ENCODE measurements around the gene TLR5.

TLR5 gene

DNA sequence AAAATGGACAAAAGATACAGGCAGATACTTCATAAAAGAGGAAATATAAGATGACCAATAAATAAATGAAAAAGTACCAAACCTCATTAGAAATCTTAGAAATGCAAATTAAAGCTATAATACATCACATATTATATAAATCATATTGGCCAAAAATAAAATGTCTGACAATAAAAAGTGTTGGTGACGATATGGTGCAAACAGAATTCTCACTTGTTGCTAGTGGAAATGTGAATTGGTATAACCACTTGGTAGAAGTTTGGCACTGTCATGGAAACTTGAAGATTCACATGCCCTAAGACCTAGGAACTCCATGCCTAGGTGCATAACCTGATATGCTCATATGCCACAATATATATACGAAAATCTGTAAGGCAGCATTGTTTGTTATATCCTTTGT, 4.4 kb upstream of the TLR5 start:
- no peak for DNase-seq (ENCODE audit: low read depth in 2 of 2)

GRCh38 chr1:223146745-223147144, 3.7 kb upstream of the TLR5 start:
- DNase-seq (ENCODE audit: low read depth in 2 of 2): no peak

- no peak for DNase-seq (ENCODE audit: low read depth in 2 of 2)
Measured at GRCh38 chr1:223144914-223145313, 1.9 kb upstream of the TLR5 start.

DNA sequence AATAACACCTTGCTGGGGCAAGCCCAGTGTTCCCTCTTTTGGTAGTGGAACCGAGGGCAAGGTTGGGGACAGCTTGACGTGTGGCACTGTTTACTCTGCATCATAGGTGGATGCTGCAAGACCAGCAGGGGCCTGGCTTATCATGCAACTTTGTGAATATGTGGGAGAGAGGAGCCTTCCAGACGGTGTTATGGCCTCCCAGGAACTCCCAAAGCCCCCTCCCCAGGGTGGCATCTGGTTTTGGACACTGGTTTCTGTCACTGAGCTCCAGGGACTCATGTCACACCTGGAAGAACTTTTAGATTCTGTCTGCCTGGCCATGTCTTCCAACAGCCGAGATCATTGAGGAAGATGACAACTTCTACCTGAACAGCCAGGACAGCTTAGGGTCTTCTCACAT, 1.4 kb upstream of the TLR5 start:
- no peak for DNase-seq (ENCODE audit: low read depth in 2 of 2)

GRCh38 chr1:223143537-223144248, 645 bp upstream of the TLR5 start:
- no peak for DNase-seq (ENCODE audit: low read depth in 2 of 2)

DNA sequence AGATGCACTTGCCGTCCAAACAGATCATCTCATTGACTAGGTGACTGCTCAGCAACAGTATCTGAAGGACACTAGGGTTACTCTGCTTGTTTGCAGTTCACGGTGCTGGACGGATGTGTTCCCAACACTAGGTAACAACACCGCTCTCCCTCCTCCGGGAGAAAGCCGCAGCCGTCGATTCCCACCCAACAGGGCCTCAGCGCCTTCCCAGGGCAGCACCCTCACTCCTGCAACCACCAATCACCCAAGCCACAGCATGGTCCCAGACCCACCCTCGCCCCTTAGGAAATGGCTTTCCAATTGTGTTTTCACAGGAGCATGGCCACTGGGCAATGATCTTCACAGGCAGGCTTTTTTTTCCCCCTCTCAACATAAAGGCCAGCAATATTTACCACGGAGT, 779 bp downstream of the TLR5 start:
- DNase-seq (ENCODE audit: low read depth in 2 of 2): no peak

DNA sequence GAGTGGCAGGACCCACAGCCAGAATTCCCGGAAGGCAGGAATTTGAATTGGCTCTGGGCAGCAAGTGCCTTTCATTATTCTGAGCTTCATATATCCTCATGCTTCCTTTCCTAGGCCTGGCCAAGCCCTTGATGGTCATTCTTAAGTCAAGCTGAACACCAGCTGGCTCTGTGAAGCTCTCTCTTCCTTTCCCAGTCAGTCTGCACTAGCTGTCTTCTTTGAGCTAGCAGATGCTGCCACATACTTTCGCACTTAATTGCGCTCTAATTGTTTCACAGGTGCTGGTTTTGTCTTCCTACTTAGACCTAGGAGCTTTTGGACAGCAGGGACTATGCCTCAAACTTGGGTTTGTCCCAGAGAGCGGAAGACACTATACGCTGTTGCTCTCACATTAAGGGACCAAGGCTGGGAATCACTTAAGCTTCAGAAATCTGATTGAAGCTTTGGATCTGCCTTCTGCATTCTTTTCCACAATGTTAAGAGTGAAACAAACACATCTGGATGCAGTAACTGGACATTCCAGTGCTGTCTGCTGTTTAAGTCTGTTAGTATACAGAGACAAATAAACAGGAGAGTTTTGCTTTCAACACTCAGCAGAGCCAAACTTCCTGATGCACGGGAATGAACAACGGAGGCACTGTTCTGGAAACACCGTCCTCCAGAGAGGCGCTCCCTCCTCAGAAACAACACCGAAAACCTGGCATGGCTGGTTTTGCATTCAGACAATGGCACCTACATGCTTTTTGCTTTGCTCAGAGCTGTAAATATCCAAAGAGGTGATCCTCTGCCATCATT, 2.2 kb downstream of the TLR5 start:
- no peak for DNase-seq (ENCODE audit: low read depth in 2 of 2)

- no peak for DNase-seq (ENCODE audit: low read depth in 2 of 2)
Measured at GRCh38 chr1:223137455-223138085, 5.5 kb downstream of the TLR5 start.

DNA sequence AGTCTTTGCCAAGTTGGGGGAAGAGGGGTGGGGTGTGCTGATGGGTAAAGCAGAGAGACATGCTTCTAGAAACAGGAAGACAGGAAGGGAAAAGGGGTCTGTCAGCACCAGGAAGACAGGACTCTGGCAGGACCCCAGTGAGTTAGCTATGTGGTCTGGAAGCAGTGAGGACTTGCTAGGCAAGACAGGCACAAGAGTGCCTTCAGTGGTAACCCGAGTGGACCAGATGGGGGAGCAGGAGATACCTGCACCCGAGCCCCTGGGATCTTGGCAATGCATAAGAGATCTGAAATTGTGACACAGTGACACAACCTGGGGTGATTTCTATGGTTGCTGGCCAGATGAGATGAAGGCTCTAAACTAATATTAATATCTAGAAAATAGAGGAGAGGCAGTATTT, 7.0 kb downstream of the TLR5 start:
- no peak for DNase-seq (ENCODE audit: low read depth in 2 of 2)

DNA sequence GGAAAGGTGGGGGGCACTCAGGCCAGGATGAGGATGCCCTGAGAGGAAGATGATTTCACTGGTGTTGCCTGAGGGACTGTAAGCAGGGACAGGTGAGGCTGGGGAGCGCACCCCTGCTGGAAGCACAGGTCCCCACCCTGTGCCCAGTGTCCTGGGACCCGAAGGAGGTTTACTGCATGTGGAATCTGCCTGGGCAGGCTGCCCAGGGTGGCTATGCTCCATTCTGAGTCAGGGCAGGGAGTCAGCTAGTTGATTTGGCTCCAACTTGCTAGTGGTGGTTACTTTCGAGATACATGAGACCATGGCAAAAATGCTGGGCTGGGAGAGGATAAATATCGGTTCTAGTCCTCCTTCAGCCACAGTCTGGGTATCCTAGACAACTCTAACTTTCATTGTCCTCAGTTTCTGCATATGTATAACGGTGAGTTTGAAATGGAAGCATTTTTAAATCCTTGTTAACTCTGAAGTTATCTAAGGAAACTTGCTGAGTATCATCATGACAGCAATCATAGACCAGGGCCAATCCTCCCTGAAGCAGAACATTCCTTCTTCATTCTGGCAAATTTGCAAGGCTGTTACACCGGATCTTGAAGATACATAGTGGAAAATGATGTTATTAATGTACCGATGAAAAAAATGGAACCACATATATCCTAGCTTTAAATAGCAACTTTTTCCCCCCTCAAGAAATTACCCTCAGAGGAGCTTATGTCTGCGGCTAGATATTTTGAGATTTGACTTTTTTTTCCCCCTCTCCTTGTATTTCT, 7.7 kb downstream of the TLR5 start:
- DNase-seq (ENCODE audit: low read depth in 2 of 2): no peak

- DNase-seq (ENCODE audit: low read depth in 2 of 2): peak; percentile 61 to 71
Measured at GRCh38 chr1:223133824-223134435, 9.1 kb downstream of the TLR5 start.

GRCh38 chr1:223133306-223133823, 9.7 kb downstream of the TLR5 start:
- DNase-seq (ENCODE audit: low read depth in 2 of 2): no peak

DNA sequence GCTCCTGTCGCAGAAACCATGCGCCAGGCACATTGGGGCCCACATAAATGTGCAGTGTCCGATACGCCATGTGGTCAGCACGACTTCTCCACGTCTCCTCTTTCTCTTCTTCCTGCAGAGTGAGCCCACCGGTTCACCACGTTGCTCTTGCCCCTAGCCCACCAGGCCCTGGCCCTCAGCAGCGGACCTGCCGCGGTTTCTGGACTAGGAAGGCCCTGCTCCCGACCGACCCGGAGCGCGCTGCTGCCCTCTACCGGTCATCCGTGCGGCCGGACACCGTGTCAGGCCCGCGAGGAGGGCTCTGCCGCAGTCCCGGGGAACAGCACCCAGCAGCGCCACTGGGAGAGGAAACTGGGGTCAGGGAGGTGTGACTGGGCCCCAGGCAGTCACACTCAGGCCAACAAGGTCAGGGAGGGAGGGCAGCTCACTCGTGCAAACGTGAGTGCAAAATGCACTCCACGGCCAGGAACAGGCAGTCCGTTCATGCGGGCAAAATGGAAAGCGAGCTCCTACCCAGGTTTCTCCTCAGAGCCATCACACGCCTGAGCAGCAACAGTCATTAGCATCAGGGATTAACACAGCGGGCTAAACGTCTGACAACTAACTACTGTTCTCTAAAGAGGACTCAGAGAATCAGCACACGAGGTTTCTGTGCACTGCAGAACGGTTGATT, 13.7 kb downstream of the TLR5 start:
- peak; percentile 57 to 61 for DNase-seq (ENCODE audit: low read depth in 2 of 2)

- DNase-seq (ENCODE audit: low read depth in 2 of 2): no peak
Measured at GRCh38 chr1:223126741-223127140, 16.3 kb downstream of the TLR5 start.

- no peak for DNase-seq (ENCODE audit: low read depth in 2 of 2)
Measured at GRCh38 chr1:223125766-223126165, 17.3 kb downstream of the TLR5 start.

DNA sequence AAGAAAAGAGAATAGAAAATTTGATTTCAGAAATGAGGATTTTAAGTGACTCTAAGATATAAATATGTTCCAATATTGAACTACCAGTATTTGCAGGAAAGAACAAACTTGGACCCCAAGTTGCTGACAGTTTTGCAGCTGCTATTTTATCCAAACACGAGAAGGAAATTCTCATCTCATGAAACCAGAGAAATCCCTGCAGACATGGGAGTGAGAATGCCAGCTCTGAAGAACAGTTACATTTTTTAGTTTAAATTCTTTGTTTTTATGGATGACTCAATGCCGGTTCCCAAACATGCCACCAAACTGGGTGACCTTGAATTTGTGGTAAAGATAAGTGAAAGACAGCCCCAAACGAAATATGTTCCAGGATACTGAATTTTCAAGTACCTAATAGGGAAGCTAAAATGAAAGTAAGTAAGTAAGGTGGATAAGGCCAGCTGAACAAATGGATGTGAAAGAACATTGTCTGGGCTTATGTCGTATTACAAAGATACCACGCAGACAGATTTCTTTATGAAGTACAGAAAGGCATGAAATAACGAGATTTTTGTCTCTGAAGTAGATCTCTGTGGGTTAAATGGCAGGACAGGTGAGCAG, 19.9 kb downstream of the TLR5 start:
- no peak for DNase-seq (ENCODE audit: low read depth in 2 of 2)

- no peak for DNase-seq (ENCODE audit: low read depth in 2 of 2)
Measured at GRCh38 chr1:223118418-223118817, 24.6 kb downstream of the TLR5 start.

- DNase-seq (ENCODE audit: low read depth in 2 of 2): no peak
Measured at GRCh38 chr1:223116950-223117349, 26.1 kb downstream of the TLR5 start.

DNA sequence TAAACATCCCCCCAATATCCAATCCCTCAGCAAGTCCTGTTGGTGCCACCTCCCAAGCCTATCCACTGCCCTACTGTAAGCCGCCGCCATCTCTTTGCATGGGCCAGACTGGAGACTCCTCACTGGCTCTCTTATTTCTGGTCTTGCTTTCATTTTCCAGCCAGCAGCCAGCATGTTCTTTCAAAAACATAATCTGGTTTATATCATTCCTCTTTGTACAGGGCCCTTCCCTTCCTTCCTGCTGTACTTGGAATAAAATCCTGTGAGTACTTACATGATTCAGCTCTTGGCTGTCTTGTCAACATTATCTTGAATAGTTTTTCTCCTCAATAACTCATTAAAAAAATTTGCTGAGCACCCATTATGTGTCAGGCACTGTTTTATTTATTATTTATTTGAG, 28.2 kb downstream of the TLR5 start:
- no peak for DNase-seq (ENCODE audit: low read depth in 2 of 2)

DNA sequence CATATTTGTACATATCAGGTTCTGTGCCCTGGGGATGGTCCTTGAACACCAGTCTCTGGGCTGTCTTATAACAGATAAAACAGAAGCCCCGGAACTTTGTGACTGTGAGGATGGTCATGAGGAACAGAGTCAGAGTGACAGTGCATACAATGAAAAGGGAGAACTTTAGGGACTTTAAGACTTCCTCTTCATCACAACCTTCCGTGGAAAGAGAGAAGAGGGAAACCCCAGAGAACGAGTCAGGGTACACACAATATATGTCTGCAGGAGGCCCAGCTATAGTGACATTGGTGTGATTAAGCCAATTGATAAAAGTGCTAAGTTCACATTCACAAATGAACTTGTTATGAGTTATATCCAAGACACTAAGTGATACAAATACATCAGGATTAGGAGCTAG, 32.1 kb downstream of the TLR5 start:
- DNase-seq (ENCODE audit: low read depth in 2 of 2): no peak
